Lower leg skin (tissue), 3 donors: ENCODE measurements around the gene HGF.

Source experiments
- CTCF ChIP-seq, 3 donors: fragments of 450-650 bp; IDR thresholded peaks; one replicate each; pipeline ENCODE4 v1.5.1; 2016; ENCODE audit warnings: antibody characterized with exemption in 3 of 3, mild to moderate bottlenecking in 3 of 3, moderate library complexity in 2 of 3
- POLR2A ChIP-seq, 2 donors: fragments of 450-650 bp; IDR thresholded peaks; one replicate each; pipeline ENCODE4 v1.6.1; 2016 to 2017; ENCODE audit warnings: antibody characterized with exemption in 2 of 2, mild to moderate bottlenecking in 1 of 2, moderate library complexity in 1 of 2

GRCh38 chr7:81704595-81704994 lies 65.3 kb downstream of the HGF start:
- TF ChIP-seq POLR2A (IDR thresholded peaks at IDR 0.05) (no peak), CTCF (IDR thresholded peaks at IDR 0.05) (no peak)
